ENCODE measurements around the gene ADAMTS15.

DNA sequence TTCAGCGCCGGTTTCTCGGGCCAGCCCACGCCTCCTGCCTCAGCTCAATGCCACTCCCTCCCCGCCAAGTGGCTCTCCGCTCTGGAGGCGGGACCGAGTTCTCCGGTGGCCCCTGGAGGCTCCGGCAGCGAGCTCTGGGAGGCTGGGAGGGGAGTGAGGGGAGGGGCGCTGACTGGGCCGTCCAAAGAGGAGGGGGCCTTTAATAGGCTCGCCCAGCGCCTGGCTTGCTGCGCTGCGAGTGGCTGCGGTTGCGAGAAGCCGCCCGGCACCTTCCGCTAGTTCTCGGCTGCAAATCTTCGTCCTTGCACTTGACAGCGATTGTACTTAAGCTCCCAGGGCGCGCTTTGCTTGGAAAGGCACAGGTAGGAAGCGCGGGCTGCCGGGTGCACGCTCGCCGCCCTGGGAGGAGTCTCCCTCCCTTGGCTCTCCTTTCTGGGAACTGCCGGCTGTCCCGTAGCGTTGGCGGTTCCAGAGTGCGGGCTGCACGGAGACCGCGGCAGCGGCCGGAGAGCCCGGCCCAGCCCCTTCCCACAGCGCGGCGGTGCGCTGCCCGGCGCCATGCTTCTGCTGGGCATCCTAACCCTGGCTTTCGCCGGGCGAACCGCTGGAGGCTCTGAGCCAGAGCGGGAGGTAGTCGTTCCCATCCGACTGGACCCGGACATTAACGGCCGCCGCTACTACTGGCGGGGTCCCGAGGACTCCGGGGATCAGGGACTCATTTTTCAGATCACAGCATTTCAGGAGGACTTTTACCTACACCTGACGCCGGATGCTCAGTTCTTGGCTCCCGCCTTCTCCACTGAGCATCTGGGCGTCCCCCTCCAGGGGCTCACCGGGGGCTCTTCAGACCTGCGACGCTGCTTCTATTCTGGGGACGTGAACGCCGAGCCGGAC, at the start of gene ADAMTS15:
- TF ChIP-seq, protein P1, sequence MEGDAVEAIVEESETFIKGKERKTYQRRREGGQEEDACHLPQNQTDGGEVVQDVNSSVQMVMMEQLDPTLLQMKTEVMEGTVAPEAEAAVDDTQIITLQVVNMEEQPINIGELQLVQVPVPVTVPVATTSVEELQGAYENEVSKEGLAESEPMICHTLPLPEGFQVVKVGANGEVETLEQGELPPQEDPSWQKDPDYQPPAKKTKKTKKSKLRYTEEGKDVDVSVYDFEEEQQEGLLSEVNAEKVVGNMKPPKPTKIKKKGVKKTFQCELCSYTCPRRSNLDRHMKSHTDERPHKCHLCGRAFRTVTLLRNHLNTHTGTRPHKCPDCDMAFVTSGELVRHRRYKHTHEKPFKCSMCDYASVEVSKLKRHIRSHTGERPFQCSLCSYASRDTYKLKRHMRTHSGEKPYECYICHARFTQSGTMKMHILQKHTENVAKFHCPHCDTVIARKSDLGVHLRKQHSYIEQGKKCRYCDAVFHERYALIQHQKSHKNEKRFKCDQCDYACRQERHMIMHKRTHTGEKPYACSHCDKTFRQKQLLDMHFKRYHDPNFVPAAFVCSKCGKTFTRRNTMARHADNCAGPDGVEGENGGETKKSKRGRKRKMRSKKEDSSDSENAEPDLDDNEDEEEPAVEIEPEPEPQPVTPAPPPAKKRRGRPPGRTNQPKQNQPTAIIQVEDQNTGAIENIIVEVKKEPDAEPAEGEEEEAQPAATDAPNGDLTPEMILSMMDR (IDR thresholded peaks at IDR 0.05; ENCODE audit: insufficient read depth, low read depth, low read length): no peak
- no peak for TF ChIP-seq EZH2 (IDR thresholded peaks at IDR 0.05; ENCODE audit: insufficient read depth, low read length)
